Activated T-cell treated with anti-CD3 and anti-CD28 coated beads, Interleukin-2, amount 50 U/mL, for 72 hours (primary cell): Measurements from ENCODE around the gene GSTM3. TPM values are rescaled to one million over a fixed set of nuclear protein-coding genes. Genes with fewer than 3 reads are reported as not detected.
"Not testable (repeated sequence)": the region's sequence is repeated elsewhere in the genome, so short reads cannot be mapped to it uniquely, and the experiment has no call there.

Source experiments
- ATAC-seq, 2 donors: fragments of 150-1000 bp; cut with Tn5 transposase; replicated peaks in 1 of 2; 2 replicates each; pipeline ENCODE4 v1.10.0; 2021; ENCODE audit warnings: moderate library complexity in 2 of 2, mild to moderate bottlenecking in 1 of 2
- DNase-seq, 2 donors: peaks; one replicate each; pipeline ENCODE4 v3.0.0; 2021 to 2022; ENCODE audit warnings: mixed read lengths in 1 of 2
- H3K27ac Mint-ChIP-seq: one replicate; pipeline ENCODE4 v1.8.0; 2022; ENCODE audit warnings: mild to moderate bottlenecking, moderate library complexity, mixed read lengths
- H3K27me3 Mint-ChIP-seq: one replicate; pipeline ENCODE4 v1.8.0; 2022; ENCODE audit warnings: low read depth, mixed read lengths
- H3K36me3 Mint-ChIP-seq, 2 donors: one replicate each; pipeline ENCODE4 v1.8.0; 2022; ENCODE audit warnings: mixed read lengths in 2 of 2, mild to moderate bottlenecking in 1 of 2; ENCODE audit not compliant: insufficient read depth in 2 of 2
- H3K4me1 Mint-ChIP-seq: one replicate; pipeline ENCODE4 v1.8.0; 2022; ENCODE audit warnings: low read depth, mixed read lengths
- H3K4me3 Mint-ChIP-seq, 2 donors: one replicate each; pipeline ENCODE4 v1.8.0; 2022; ENCODE audit warnings: mild to moderate bottlenecking in 2 of 2, mixed read lengths in 2 of 2, moderate library complexity in 2 of 2
- H3K9me3 Mint-ChIP-seq, 2 donors: one replicate each; pipeline ENCODE4 v1.8.0; 2022; ENCODE audit warnings: mixed read lengths in 2 of 2
- total RNA-seq, 2 donors: library from RNA; stranded (reverse); gene quantifications; one replicate each; pipeline ENCODE4 v1.2.3, GENCODE V29; 2022

GSTM3 gene
- total RNA-seq, 2 donors from 2014 or later = 8.1 to 13.3 TPM

GRCh38 chr1:109750241-109750882 lies 9.5 kb upstream of the GSTM3 start:
- H3K9me3 Mint-ChIP-seq = no peaks in the 10 kb centered on the region
- DNase-seq (no peak), ATAC-seq (no peak)
- no peaks in the 10 kb centered on the region for H3K4me1 Mint-ChIP-seq
- H3K27ac Mint-ChIP-seq = no peak overlapping the region
- no peaks in the 10 kb centered on the region for H3K36me3 Mint-ChIP-seq
- no peak overlapping the region for H3K4me3 Mint-ChIP-seq
- peaks cover 35% of the 10 kb centered on the region for H3K27me3 Mint-ChIP-seq

- no peak overlapping the region for H3K27ac Mint-ChIP-seq
- no peaks in the 10 kb centered on the region for H3K36me3 Mint-ChIP-seq
- DNase-seq = no peak
- ATAC-seq = no peak
- H3K4me1 Mint-ChIP-seq = no peaks in the 10 kb centered on the region
- H3K4me3 Mint-ChIP-seq = no peak overlapping the region
- H3K27me3 Mint-ChIP-seq = peaks cover 40% of the 10 kb centered on the region
- H3K9me3 Mint-ChIP-seq = no peaks in the 10 kb centered on the region
Observed at GRCh38 chr1:109749221-109749620, 8.4 kb upstream of the GSTM3 start.

- not testable (repeated sequence) for H3K4me1 Mint-ChIP-seq, H3K36me3 Mint-ChIP-seq, H3K27ac Mint-ChIP-seq, ATAC-seq, DNase-seq, H3K9me3 Mint-ChIP-seq, H3K4me3 Mint-ChIP-seq
- H3K27me3 Mint-ChIP-seq = peaks cover 40% of the 10 kb centered on the region
Observed at GRCh38 chr1:109748311-109748710, 7.5 kb upstream of the GSTM3 start.

- DNase-seq (peak; percentile 87 to 89), ATAC-seq (peak; percentile 96 to 97)
- no peak overlapping the region for H3K27ac Mint-ChIP-seq
- H3K4me3 Mint-ChIP-seq = peak overlapping the region; percentile 74 to 87
- peaks cover 20% of the 10 kb centered on the region for H3K27me3 Mint-ChIP-seq
- H3K9me3 Mint-ChIP-seq = no peaks in the 10 kb centered on the region
- H3K4me1 Mint-ChIP-seq = peaks cover 8% of the 10 kb centered on the region
- H3K36me3 Mint-ChIP-seq = no peaks in the 10 kb centered on the region
Observed at GRCh38 chr1:109739738-109740614, 862 bp downstream of the GSTM3 start.

GRCh38 chr1:109733236-109733870 lies 7.5 kb downstream of the GSTM3 start:
- no peak for DNase-seq
- no peak for ATAC-seq
- Mint-ChIP-seq H3K27ac (no peak overlapping the region), H3K4me3 (no peak overlapping the region), H3K36me3 (no peaks in the 10 kb centered on the region), H3K9me3 (no peaks in the 10 kb centered on the region), H3K4me1 (no peaks in the 10 kb centered on the region), H3K27me3 (no peaks in the 10 kb centered on the region)

GRCh38 chr1:109732390-109732881 lies 8.4 kb downstream of the GSTM3 start:
- Mint-ChIP-seq H3K4me1 (no peaks in the 10 kb centered on the region), H3K36me3 (no peaks in the 10 kb centered on the region), H3K9me3 (no peaks in the 10 kb centered on the region), H3K27me3 (no peaks in the 10 kb centered on the region), H3K27ac (no peak overlapping the region), H3K4me3 (no peak overlapping the region)
- ATAC-seq (no peak), DNase-seq (no peak)

GRCh38 chr1:109730666-109731065 lies 10.2 kb downstream of the GSTM3 start:
- Mint-ChIP-seq H3K9me3 (no peaks in the 10 kb centered on the region), H3K4me3 (no peak overlapping the region), H3K36me3 (no peaks in the 10 kb centered on the region), H3K27me3 (no peaks in the 10 kb centered on the region), H3K4me1 (no peaks in the 10 kb centered on the region), H3K27ac (no peak overlapping the region)
- DNase-seq = no peak
- ATAC-seq = no peak

GRCh38 chr1:109728870-109729269 lies 12.0 kb downstream of the GSTM3 start:
- no peaks in the 10 kb centered on the region for H3K27me3 Mint-ChIP-seq
- ATAC-seq (no peak), DNase-seq (no peak)
- no peaks in the 10 kb centered on the region for H3K4me1 Mint-ChIP-seq
- no peak overlapping the region for H3K4me3 Mint-ChIP-seq
- no peak overlapping the region for H3K27ac Mint-ChIP-seq
- H3K36me3 Mint-ChIP-seq = no peaks in the 10 kb centered on the region
- H3K9me3 Mint-ChIP-seq = no peaks in the 10 kb centered on the region

GRCh38 chr1:109726728-109727373 lies 14.0 kb downstream of the GSTM3 start:
- no peak for ATAC-seq
- Mint-ChIP-seq H3K9me3 (no peaks in the 10 kb centered on the region), H3K4me3 (no peak overlapping the region), H3K4me1 (no peaks in the 10 kb centered on the region), H3K27me3 (no peaks in the 10 kb centered on the region), H3K36me3 (no peaks in the 10 kb centered on the region), H3K27ac (no peak overlapping the region)
- no peak for DNase-seq

GRCh38 chr1:109726007-109726406 lies 14.8 kb downstream of the GSTM3 start:
- H3K9me3 Mint-ChIP-seq = no peaks in the 10 kb centered on the region
- H3K36me3 Mint-ChIP-seq = no peaks in the 10 kb centered on the region
- no peak for ATAC-seq
- no peak for DNase-seq
- H3K27ac Mint-ChIP-seq = no peak overlapping the region
- H3K4me1 Mint-ChIP-seq = no peaks in the 10 kb centered on the region
- H3K27me3 Mint-ChIP-seq = no peaks in the 10 kb centered on the region
- H3K4me3 Mint-ChIP-seq = no peak overlapping the region

GRCh38 chr1:109725510-109725909 lies 15.3 kb downstream of the GSTM3 start:
- H3K27me3 Mint-ChIP-seq = no peaks in the 10 kb centered on the region
- H3K27ac Mint-ChIP-seq = no peak overlapping the region
- H3K4me3 Mint-ChIP-seq = no peak overlapping the region
- no peaks in the 10 kb centered on the region for H3K9me3 Mint-ChIP-seq
- H3K36me3 Mint-ChIP-seq = no peaks in the 10 kb centered on the region
- ATAC-seq = no peak
- no peak for DNase-seq
- H3K4me1 Mint-ChIP-seq = no peaks in the 10 kb centered on the region

GRCh38 chr1:109724933-109725332 lies 15.9 kb downstream of the GSTM3 start:
- Mint-ChIP-seq H3K36me3 (no peaks in the 10 kb centered on the region), H3K27me3 (no peaks in the 10 kb centered on the region), H3K9me3 (no peaks in the 10 kb centered on the region), H3K4me1 (no peaks in the 10 kb centered on the region), H3K4me3 (no peak overlapping the region), H3K27ac (no peak overlapping the region)
- DNase-seq (no peak), ATAC-seq (no peak)
